HepG2 (cell line): ENCODE results near the gene CAPN10. TPM values are rescaled to one million over a fixed set of nuclear protein-coding genes. Genes with fewer than 3 reads are reported as not detected.
"Not testable (repeated sequence)": the region's sequence is repeated elsewhere in the genome, so short reads cannot be mapped to it uniquely, and the experiment has no call there.

ENCODE experiments used
- ATAC-seq: fragments of 200-7000 bp; cut with Tn5 transposase; 3 replicates; pipeline ENCODE4 v1.9.1; 2020; ENCODE audit warnings: mild to moderate bottlenecking, moderate library complexity
- BruUV-seq: library from RNA; stranded (reverse); fragments of 400-500 nt; replicated peaks from 2 replicates; lab custom pipeline; 2021; lab: Mats Ljungman, UMichigan
- CTCF ChIA-PET: fragments of 300-600 bp; formaldehyde crosslinking; extraction: SDS; loops from one replicate; lab custom pipeline; 2021; ENCODE audit warnings: low total read pairs, inconsistent platforms, low intra/inter-chr PET ratio; lab: Yijun Ruan, JAX
- POLR2A ChIA-PET: fragments of 350-600 bp; sonication (Branson Sonifier 250); formaldehyde crosslinking; loops from one replicate; lab custom pipeline; 2020; ENCODE audit warnings: antibody characterized with exemption, inconsistent platforms; lab: Yijun Ruan, JAX
- DNase-seq: peaks from one replicate; pipeline ENCODE4 v3.0.0-alpha.2; 2015; ENCODE audit warnings: low spot score
- FAIRE-seq: peaks from 3 replicates; lab custom pipeline; 2011; peaks lifted over from hg19 to GRCh38; lab: Jason Lieb, UNC
- H2AFZ ChIP-seq: one replicate; pipeline ENCODE4 v1.6.1; 2011; ENCODE audit warnings: low read length, inconsistent platforms
- H3K27ac ChIP-seq: fragments of 300-600 bp; 3 replicates; pipeline ENCODE4 v1.8.0; 2011; ENCODE audit warnings: mixed run types, mild to moderate bottlenecking, mixed read lengths, low read length, inconsistent platforms; ENCODE audit not compliant: insufficient read depth; ENCODE audit errors: extremely low read length
- H3K27me3 ChIP-seq, 2 experiments: fragments of 200-600 bp in 1 of 2; 2 replicates in 1 of 2; 3 replicates in 1 of 2; pipeline versions ENCODE4 v1.6.0 to v1.8.0; 2011; ENCODE audit warnings: low read length in 2 of 2, mild to moderate bottlenecking in 2 of 2, moderate library complexity in 2 of 2, inconsistent platforms in 1 of 2; ENCODE audit not compliant: insufficient read depth in 2 of 2, control insufficient read depth in 1 of 2
- H3K36me3 ChIP-seq, 2 experiments: fragments of 200-600 bp in 1 of 2; replicated peaks in 1 of 2; 2 replicates in 1 of 2; 3 replicates in 1 of 2; pipeline versions ENCODE4 v1.5.1 to v1.8.0; 2011; ENCODE audit warnings: low read length in 2 of 2, inconsistent platforms in 1 of 2; ENCODE audit not compliant: insufficient read depth in 2 of 2, control insufficient read depth in 1 of 2
- H3K4me1 ChIP-seq: 2 replicates; pipeline ENCODE4 v1.5.1; 2012; ENCODE audit warnings: low read length, inconsistent platforms; ENCODE audit not compliant: insufficient read depth
- H3K4me2 ChIP-seq: 2 replicates; pipeline ENCODE4 v1.6.0; 2011; ENCODE audit warnings: low read depth, low read length, inconsistent platforms
- H3K4me3 ChIP-seq, 3 experiments: fragments of 200-600 bp in 1 of 3; sonication (generic), shearing (Covaris generic) in 1 of 3; replicated peaks in 1 of 3; 2 replicates each; pipeline ENCODE4 v1.5.1; 2011 to 2016; ENCODE audit warnings: low read length in 3 of 3, inconsistent platforms in 2 of 3, low read depth in 2 of 3, mild to moderate bottlenecking in 2 of 3, control low read depth in 1 of 3, mixed read lengths in 1 of 3; ENCODE audit not compliant: insufficient read depth in 1 of 3
- H3K79me2 ChIP-seq: one replicate; pipeline ENCODE4 v1.6.1; 2011; ENCODE audit warnings: low read length, inconsistent platforms; ENCODE audit not compliant: insufficient read depth
- H3K9ac ChIP-seq: 2 replicates; pipeline ENCODE4 v1.6.0; 2011; ENCODE audit warnings: mild to moderate bottlenecking, low read depth, low read length, inconsistent platforms; ENCODE audit not compliant: insufficient read depth
- H3K9me3 ChIP-seq: 2 replicates; pipeline ENCODE4 v1.5.1; 2012; ENCODE audit warnings: mild to moderate bottlenecking, low read length
- H4K20me1 ChIP-seq: 2 replicates; pipeline ENCODE4 v1.6.0; 2011; ENCODE audit warnings: inconsistent platforms, mild to moderate bottlenecking, low read length, moderate library complexity; ENCODE audit not compliant: insufficient read depth
- POLR2AphosphoS5 ChIP-seq: IDR thresholded peaks from 2 replicates; pipeline ENCODE4 v1.6.1; 2012; ENCODE audit warnings: low read depth, low read length
- TGIF2 ChIP-seq: IDR thresholded peaks from 2 replicates; pipeline ENCODE4 v1.6.1; 2016; ENCODE audit warnings: control low read depth, missing compliant biosample characterization
- ZNF747 ChIP-seq: sonication (generic); formaldehyde crosslinking; IDR thresholded peaks from 2 replicates; pipeline ENCODE4 v1.8.1; 2023; ENCODE audit warnings: missing genetic modification reagents, mild to moderate bottlenecking, borderline replicate concordance
- WGBS: methylation state at CpG from one replicate; pipeline ENCODE4 v1.1.6; 2017; ENCODE audit warnings: low lambda C conversion rate; 5-methylcytosine and 5-hydroxymethylcytosine counted together
- in situ Hi-C: cut with HindIII; loops from 2 replicates; pipeline ENCODE4 v1.10.0; 2017; ENCODE audit warnings: low pct_unique_long_range_greater_than_20kb; ENCODE audit not compliant: extremely low pct_ligation_motif_present
- intact Hi-C: fragments of 100-400 bp; cut with micrococcal nuclease; formaldehyde crosslinking; loops from one replicate; pipeline ENCODE4 v1.10.0; 2022; ENCODE audit not compliant: unreplicated experiment
- polyA plus RNA-seq, 8 experiments: library from polyadenylated mRNA; depleted of rRNA in 3 of 8; stranded (reverse) in 7 of 8; unstranded in 1 of 8; fragments of >200 nt; fragmentation: Illumina TruSeq in 4 of 8; extraction: Trizol in 4 of 8; gene quantifications; 2 replicates each; pipeline versions ENCODE4 v1.2.1 to v1.2.3, GENCODE V29; 2011 to 2016; ENCODE audit warnings: low read depth in 4 of 8, missing spikeins in 1 of 8, mixed read lengths in 1 of 8; ENCODE audit not compliant: insufficient read depth in 1 of 8
- total RNA-seq, 5 experiments: library from RNA; depleted of rRNA; stranded (reverse); fragments of >200 nt; fragmentation: Illumina TruSeq; extraction: Trizol; gene quantifications; 2 replicates each; pipeline ENCODE4 v1.2.3, GENCODE V29; 2016; ENCODE audit warnings: low read depth in 1 of 5
- TF ChIP-seq, protein P1 (sequence below): sonication (generic); formaldehyde crosslinking; conservative IDR thresholded peaks from 2 replicates; pipeline ENCODE4 v1.4.0; 2020; ENCODE audit warnings: missing genetic modification reagents
- TF ChIP-seq, protein P2 (sequence below): sonication (generic); formaldehyde crosslinking; conservative IDR thresholded peaks from 2 replicates; pipeline ENCODE4 v1.4.0; 2020; ENCODE audit warnings: missing genetic modification reagents

Gene CAPN10
- total and polyA plus RNA-seq, 2 of the 13 experiments (the other 11 are each of a cell fraction or from before 2014, with no cell fraction given) = 27.6 to 32.4 TPM

DNA sequence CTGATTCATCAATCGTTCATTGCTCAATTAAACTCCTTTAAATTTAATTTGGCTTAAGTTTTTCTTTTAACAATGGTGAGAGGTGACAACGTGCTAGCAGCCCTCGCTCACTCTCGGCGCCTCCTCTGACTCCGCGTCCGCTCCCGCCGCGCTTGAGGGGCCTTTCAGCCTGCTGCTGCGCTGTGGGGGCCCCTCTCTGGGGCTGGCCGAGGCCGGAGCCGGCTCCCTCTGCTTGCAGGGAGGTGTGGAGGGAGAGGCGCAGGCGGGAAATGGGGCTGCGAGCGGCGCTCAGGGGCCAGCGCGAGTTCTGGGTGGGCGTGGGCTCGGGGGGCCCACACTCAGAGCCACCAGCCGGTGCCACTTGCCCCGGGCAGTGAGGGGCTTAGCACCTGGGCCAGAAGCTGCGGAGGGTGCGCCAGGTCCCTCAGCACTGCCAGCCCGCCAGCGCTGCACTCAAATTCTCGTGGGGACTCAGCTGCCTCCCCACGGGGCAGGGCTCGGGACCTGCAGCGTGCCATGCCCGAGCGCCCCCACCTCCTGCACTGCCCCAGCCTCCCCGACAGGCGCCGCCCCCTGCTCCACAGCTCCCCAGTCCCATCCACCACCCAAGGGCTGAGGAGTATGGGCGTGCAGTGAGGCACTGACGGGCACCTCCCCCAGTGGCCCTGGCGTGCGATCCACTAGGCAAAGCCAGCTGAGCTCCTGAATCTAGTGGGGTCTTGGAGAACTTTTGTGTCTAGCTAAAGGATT lies 48.3 kb upstream of the CAPN10 start (continued):
- TF ChIP-seq, protein P1, sequence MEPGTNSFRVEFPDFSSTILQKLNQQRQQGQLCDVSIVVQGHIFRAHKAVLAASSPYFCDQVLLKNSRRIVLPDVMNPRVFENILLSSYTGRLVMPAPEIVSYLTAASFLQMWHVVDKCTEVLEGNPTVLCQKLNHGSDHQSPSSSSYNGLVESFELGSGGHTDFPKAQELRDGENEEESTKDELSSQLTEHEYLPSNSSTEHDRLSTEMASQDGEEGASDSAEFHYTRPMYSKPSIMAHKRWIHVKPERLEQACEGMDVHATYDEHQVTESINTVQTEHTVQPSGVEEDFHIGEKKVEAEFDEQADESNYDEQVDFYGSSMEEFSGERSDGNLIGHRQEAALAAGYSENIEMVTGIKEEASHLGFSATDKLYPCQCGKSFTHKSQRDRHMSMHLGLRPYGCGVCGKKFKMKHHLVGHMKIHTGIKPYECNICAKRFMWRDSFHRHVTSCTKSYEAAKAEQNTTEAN (CRISPR knock-in tag) = no peak
- TF ChIP-seq TGIF2 (CRISPR knock-in tag) = no peak
- TF ChIP-seq, protein P2, sequence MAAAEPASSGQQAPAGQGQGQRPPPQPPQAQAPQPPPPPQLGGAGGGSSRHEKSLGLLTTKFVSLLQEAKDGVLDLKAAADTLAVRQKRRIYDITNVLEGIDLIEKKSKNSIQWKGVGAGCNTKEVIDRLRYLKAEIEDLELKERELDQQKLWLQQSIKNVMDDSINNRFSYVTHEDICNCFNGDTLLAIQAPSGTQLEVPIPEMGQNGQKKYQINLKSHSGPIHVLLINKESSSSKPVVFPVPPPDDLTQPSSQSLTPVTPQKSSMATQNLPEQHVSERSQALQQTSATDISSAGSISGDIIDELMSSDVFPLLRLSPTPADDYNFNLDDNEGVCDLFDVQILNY = no peak
- TF ChIP-seq POLR2AphosphoS5 = no peak
- no peak for TF ChIP-seq ZNF747 (CRISPR knock-in tag)

DNA sequence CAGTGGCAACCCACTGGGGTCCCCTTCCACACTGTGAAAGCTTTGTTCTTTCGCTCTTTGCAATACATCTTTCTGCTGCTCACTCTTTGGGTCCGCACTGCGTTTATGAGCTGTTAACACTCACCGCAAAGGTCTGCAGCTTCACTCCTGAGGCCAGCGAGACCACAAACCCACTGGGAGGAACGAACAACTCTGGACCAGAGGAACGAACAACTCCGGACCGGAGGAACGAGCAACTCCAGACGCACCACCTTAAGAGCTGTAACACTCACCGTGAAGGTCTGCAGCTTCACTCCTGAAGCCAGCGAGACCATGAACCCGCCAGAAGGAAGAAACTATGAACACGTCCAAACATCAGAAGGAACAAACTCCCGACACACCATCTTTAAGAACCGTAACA lies 47.4 kb upstream of the CAPN10 start:
- DNase-seq, H3K4me3 ChIP-seq, H2AFZ ChIP-seq, H3K27me3 ChIP-seq, H3K9ac ChIP-seq, H3K27ac ChIP-seq, CTCF ChIA-PET, BruUV-seq, FAIRE-seq, H3K4me2 ChIP-seq, H3K79me2 ChIP-seq, intact Hi-C loops, H4K20me1 ChIP-seq, in situ Hi-C loops, H3K9me3 ChIP-seq, POLR2A ChIA-PET, H3K4me1 ChIP-seq, ATAC-seq: not testable (repeated sequence)
- H3K36me3 ChIP-seq = peaks cover 4 to 43% of the 10 kb centered on the region in 2 experiments; a peak in 4 of 5 replicates
- 97% methylated on average over 17 of the region's 17 CpGs for WGBS
